Measurements from ENCODE around the gene GXYLT2.

GRCh38 chr3:72907731-72908620, 20.1 kb downstream of the GXYLT2 start:
- TF ChIP-seq EZH2 (conservative IDR thresholded peaks at IDR 0.05; ENCODE audit: low read depth, low read length) (no peak), ATF4 (CRISPR knock-in tag; IDR thresholded peaks at IDR 0.05) (no peak), KLF9 (CRISPR knock-in tag; IDR thresholded peaks at IDR 0.05; ENCODE audit: low read depth) (no peak), NR2F2 (IDR thresholded peaks at IDR 0.05; ENCODE audit: borderline replicate concordance, low read depth) (no peak), ZNF710 (CRISPR knock-in tag; IDR thresholded peaks at IDR 0.05; ENCODE audit: borderline replicate concordance) (no peak), ZNF891 (CRISPR knock-in tag; IDR thresholded peaks at IDR 0.05) (no peak), USF2 (IDR thresholded peaks at IDR 0.05; ENCODE audit: low read depth, low read length) (no peak), USF2 (CRISPR knock-in tag; IDR thresholded peaks at IDR 0.05; ENCODE audit: borderline replicate concordance) (no peak), POLR2AphosphoS5 (IDR thresholded peaks at IDR 0.05; ENCODE audit: low read depth, low read length) (no peak), EHMT2 (IDR thresholded peaks at IDR 0.05; ENCODE audit: borderline replicate concordance, low read depth, low read length) (no peak), ARID4A (CRISPR knock-in tag; IDR thresholded peaks at IDR 0.05; ENCODE audit: borderline replicate concordance) (no peak), ESRRA (CRISPR knock-in tag; IDR thresholded peaks at IDR 0.05; ENCODE audit: low read depth) (no peak)

Measured in HepG2 (cell line).